Colonic mucosa (tissue), 4 donors: ENCODE measurements around the gene SIX3. TPM values are rescaled to one million over a fixed set of nuclear protein-coding genes. Genes with fewer than 3 reads are reported as not detected.

ENCODE experiments used
- DNase-seq: peaks from one replicate; pipeline ENCODE4 v3.0.0-alpha.2; 2020
- H3K27ac ChIP-seq: fragments of 200-600 bp; one replicate; pipeline ENCODE4 v1.8.0; 2021
- H3K27me3 ChIP-seq: fragments of 200-600 bp; one replicate; pipeline ENCODE4 v1.8.0; 2021
- H3K36me3 ChIP-seq: fragments of 200-600 bp; one replicate; pipeline ENCODE4 v1.8.0; 2021
- H3K4me1 ChIP-seq: fragments of 200-600 bp; one replicate; pipeline ENCODE4 v1.8.0; 2021; ENCODE audit warnings: mild to moderate bottlenecking
- H3K4me3 ChIP-seq: fragments of 200-600 bp; one replicate; pipeline ENCODE4 v1.8.0; 2021
- H3K9ac ChIP-seq, 2 donors: one replicate each; pipeline ENCODE4 v1.7.0; 2013; ENCODE audit warnings: control low read depth in 2 of 2, low read depth in 2 of 2, low read length in 2 of 2
- H3K9me3 ChIP-seq: fragments of 200-600 bp; one replicate; pipeline ENCODE4 v1.8.0; 2021
- CTCF ChIP-seq: fragments of 200-600 bp; IDR thresholded peaks from one replicate; pipeline ENCODE4 v1.8.0; 2022; ENCODE audit warnings: antibody characterized with exemption, mild to moderate bottlenecking
- intact Hi-C: fragments of 100-400 bp; cut with DNase I; formaldehyde crosslinking; loops from one replicate; pipeline ENCODE4 v1.14.1; 2022
- total RNA-seq, 2 donors: library from RNA; stranded (reverse); fragmentation: NEBNext Ultra II Directional in 1 of 2; extraction: Animal tissue kit (Norgen Biotek cat#: 25700) in 1 of 2; gene quantifications; one replicate each; pipeline ENCODE4 v1.2.1, GENCODE V29; 2021
- donor health status: healthy.
- donor health status: DM: no; HTN: no; CAD: no.
- donor health status: DM: no; HTN: no; CAD: no.

Gene SIX3
- total RNA-seq, 2 donors from 2014 or later: not detected

- Histone ChIP-seq H3K36me3 (no peaks in the 10 kb centered on the region), H3K9me3 (no peaks in the 10 kb centered on the region), H3K4me3 (no peak overlapping the region), H3K4me1 (peaks cover 4% of the 10 kb centered on the region), H3K9ac (no peak overlapping the region), H3K27me3 (peaks cover 96% of the 10 kb centered on the region), H3K27ac (no peak overlapping the region)
- no peak for TF ChIP-seq CTCF
- no peak for DNase-seq
- intact Hi-C loops: no loop called here
Observed at GRCh38 chr2:44934983-44935728, 6.3 kb upstream of the SIX3 start.

- H3K9ac ChIP-seq: no peak overlapping the region
- no peak for DNase-seq
- peaks cover 96% of the 10 kb centered on the region for H3K27me3 ChIP-seq
- H3K27ac ChIP-seq: no peak overlapping the region
- no peak overlapping the region for H3K4me3 ChIP-seq
- no peaks in the 10 kb centered on the region for H3K9me3 ChIP-seq
- no peaks in the 10 kb centered on the region for H3K36me3 ChIP-seq
- intact Hi-C loops: no loop called here
- TF ChIP-seq CTCF: no peak
- H3K4me1 ChIP-seq: peaks cover 4% of the 10 kb centered on the region
Observed at GRCh38 chr2:44935729-44936098, 5.8 kb upstream of the SIX3 start.

GRCh38 chr2:44936275-44936674 lies 5.2 kb upstream of the SIX3 start:
- Histone ChIP-seq H3K36me3 (no peaks in the 10 kb centered on the region), H3K4me3 (no peak overlapping the region), H3K9me3 (no peaks in the 10 kb centered on the region), H3K9ac (no peak overlapping the region), H3K4me1 (peaks cover 4% of the 10 kb centered on the region), H3K27ac (no peak overlapping the region), H3K27me3 (peaks cover 98% of the 10 kb centered on the region)
- DNase-seq: no peak
- no peak for TF ChIP-seq CTCF
- intact Hi-C loops: no loop called here

GRCh38 chr2:44936715-44937687 lies 4.5 kb upstream of the SIX3 start:
- Histone ChIP-seq H3K27ac (no peak overlapping the region), H3K4me1 (peaks cover 4% of the 10 kb centered on the region), H3K9me3 (no peaks in the 10 kb centered on the region), H3K27me3 (peaks cover 96% of the 10 kb centered on the region), H3K4me3 (no peak overlapping the region), H3K36me3 (no peaks in the 10 kb centered on the region), H3K9ac (no peak overlapping the region)
- intact Hi-C loops: no loop called here
- TF ChIP-seq CTCF: no peak
- no peak for DNase-seq

- intact Hi-C loops: no loop called here
- H3K36me3 ChIP-seq: no peaks in the 10 kb centered on the region
- no peak for TF ChIP-seq CTCF
- H3K27ac ChIP-seq: no peak overlapping the region
- H3K27me3 ChIP-seq: peaks cover 95% of the 10 kb centered on the region
- no peak overlapping the region for H3K9ac ChIP-seq
- DNase-seq: no peak
- no peak overlapping the region for H3K4me3 ChIP-seq
- H3K4me1 ChIP-seq: peaks cover 4% of the 10 kb centered on the region
- H3K9me3 ChIP-seq: no peaks in the 10 kb centered on the region
Observed at GRCh38 chr2:44937688-44938240, 3.7 kb upstream of the SIX3 start.
